HG03025 (cell line): ENCODE results near the gene TSR2.
A peak's percentile ranks its signal among the peaks of the same experiment; 100 is the strongest.

Experiments used
- ATAC-seq: cut with Tn5 transposase; IDR thresholded peaks from one replicate; pipeline ENCODE4 v1.9.1; 2021; ENCODE audit warnings: mild to moderate bottlenecking, moderate library complexity; ENCODE audit not compliant: unreplicated experiment, low FRiP score

The TSR2 gene

DNA sequence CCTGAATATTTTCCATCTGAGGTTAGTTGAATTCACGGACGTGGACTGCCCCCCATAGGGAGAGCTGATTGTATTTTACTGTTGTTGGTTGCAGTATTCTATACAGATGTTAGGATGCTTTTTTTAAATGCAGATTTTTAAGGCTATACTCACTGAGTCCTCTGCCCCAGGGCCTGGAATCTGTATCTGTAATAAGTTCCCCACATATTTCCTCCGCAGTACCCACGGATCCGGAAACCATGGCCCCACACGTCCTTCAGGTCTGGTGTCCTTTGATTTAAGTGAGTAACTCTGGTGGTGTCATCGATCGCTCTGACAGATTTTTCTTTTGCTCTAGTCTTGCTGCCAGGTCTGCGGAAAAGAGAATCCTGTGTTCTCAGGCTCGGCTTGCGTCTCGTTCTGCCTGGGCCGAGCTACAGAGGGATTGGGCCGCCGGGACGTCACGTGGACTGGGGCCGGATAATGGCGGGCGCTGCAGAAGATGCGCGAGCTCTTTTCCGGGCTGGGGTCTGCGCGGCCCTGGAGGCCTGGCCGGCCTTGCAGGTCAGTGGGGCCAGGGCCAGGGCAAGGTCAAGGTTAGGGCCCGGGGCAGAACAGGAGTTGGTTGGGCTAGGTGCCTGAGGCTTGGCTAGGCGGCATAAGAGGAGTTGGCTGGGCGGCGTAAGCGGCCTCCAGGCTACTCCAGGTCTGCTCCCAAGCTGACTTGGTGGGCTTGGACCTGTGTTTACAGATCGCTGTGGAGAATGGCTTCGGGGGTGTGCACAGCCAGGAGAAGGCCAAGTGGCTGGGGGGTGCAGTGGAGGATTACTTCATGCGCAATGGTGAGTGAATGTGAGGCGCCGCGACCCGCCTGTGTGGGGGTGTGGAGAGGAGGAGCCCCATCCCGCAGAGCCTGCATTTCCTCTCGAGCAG lies at the start of gene TSR2:
TSS of gene TSR2 (plus strand) at position 445 of the 912 bp plus-strand sequence. CDS start at position 463, 18 bp downstream.
- ATAC-seq = peak; percentile 96

- ATAC-seq = no peak
Observed at GRCh38 chrX:54397113-54397512, 43.1 kb upstream of the TSR2 start.

GRCh38 chrX:54407266-54407665 lies 32.9 kb upstream of the TSR2 start:
- no peak for ATAC-seq

DNA sequence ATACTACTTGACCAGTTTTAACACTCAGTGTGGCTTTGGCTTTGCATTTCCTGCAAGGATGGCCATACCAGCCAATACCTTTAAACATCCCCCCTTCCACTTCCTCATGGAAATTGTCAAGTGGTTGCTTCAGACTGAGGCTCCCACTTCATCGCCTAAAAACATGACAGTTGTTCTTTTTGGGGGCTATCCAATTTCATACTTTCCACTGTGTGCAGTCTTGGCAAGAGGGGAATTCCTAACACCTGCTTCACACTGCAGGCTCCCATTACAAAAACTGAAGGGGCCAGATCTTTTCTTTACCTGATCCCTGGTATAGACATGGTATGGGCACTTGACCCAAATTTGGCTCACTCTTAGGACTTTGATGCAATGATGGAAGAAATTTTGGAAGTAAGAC lies 28.5 kb upstream of the TSR2 start:
- no peak for ATAC-seq

DNA sequence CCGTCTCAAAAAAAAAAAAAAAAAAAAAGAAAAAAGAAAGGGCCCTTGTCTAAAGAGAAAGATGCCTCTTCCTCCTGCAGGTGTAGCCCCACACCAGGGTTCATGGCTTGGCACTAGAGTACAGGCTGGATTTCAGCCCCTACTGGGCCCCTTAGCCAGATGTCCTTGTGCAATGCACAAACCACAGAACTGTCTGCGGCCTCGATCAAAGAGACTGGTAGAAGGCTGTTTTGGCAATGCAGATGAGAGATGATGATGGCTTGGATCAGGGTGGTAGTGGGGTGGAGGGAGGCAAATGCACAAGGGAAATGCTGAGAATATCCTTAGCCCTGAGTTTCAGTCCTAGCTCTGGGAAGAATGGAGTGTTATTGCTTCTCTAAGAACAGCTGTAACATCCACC lies 26.5 kb upstream of the TSR2 start:
- no peak for ATAC-seq

DNA sequence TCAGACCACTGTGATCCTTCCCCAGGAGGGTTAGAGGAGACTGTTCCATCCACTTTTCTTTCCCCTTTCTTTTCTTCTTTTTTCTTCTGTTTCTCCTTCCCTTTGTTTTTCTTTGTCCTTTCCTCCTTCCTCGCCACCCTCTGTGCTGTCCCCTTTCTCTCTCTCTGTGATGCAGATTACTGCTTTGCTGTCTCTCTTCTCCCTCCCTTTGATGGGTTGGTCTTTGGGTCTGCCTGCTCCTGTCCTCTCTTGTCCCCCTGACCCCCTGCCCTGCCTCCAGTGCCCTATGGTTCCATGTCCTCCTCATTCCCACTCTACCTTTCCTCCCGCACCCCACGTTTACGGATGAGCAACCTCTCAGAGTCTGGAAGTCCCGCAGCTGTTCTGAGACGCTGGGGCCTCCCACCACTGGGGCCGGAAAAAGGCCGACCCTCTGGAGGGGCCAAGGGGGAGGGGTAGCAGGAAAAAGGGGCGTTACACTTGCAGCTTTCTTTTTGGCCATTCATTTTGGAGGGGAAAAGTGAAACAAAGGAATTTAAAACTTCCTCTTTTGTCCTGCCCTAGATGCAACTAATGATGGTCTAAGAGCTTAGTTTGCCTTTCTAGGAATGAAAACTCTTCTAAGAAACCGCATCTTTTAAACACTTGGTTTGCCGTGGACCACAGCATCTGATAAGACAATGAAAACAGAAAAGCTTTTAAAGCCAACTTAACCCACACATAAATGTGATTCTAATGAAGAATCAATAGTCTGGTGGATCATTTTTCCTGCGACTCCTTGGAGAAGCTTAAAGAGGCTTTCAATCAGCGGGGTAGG lies 24.5 kb upstream of the TSR2 start:
- ATAC-seq = no peak

DNA sequence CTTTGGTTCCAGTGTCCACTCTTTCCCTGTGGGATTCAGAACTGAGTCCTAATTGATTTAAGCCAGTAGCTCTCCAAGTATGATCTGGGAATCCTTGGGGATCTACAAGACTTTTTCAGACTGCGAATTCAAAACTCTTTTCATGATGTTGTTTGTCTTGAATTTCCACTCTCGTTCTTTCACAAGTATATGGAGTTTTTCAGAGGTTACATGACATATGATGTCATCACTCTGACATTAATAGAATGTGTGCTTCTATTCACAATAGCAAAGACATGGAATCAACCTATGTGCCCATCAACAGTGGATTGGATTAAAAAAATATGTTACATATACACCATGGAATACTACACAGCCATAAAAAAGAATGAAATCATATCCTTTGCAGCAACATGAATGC lies 23.2 kb upstream of the TSR2 start:
- ATAC-seq = no peak

GRCh38 chrX:54419559-54420302 lies 20.5 kb upstream of the TSR2 start:
- no peak for ATAC-seq

DNA sequence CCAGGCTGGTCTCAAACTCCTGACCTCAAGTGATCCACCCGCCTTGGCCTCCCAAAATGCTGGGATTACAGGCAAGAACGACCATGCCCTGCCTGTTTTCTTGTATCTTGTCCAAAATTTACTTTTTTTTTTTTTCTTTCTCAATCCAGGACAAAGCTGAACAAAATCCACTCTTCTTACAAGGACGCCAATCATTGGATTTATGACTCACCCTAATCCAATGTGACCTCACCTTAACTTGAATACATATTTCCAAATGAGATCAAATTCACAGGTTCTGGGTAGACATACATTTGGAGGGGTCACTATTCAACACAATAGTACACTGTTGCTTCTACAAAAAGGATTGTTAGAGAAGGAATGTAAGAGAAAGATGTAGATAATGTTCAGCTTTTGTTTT lies 18.0 kb upstream of the TSR2 start:
- no peak for ATAC-seq

DNA sequence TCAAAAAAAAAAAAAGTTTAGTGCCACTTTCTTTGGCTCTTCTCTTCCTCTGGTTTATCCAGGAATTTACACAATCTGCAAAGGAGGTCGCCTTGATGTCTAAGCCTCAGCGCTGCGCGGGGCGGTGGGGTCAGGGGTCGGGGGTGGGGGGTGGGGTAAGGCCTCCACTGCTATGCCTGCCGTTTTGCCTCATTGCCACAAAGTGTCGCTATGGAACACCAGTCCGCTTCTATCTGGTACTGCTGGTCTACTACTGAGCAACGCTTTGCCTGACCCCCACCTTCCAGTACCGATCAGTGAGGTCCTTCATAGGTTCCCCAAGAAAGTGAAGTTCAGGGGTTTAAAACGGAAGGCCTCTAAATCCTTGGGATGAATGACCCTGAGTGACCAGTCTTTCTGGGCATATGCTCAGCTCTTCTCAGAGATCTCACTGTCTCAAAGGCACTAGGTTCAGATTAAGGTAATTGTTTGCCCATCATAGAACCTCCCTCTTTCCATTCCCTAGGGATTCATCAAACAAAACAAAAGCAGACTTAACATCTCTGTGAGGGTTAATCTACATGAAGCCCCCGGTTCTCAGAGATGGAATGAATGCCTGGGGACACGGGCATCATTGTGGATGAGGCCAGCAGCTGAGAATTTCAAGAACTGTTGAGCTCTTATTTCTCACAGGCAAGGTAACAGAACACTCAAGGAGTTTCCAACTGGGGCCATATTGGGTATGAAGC lies 16.9 kb upstream of the TSR2 start:
- ATAC-seq = no peak

- no peak for ATAC-seq
Observed at GRCh38 chrX:54427837-54428424, 12.3 kb upstream of the TSR2 start.

DNA sequence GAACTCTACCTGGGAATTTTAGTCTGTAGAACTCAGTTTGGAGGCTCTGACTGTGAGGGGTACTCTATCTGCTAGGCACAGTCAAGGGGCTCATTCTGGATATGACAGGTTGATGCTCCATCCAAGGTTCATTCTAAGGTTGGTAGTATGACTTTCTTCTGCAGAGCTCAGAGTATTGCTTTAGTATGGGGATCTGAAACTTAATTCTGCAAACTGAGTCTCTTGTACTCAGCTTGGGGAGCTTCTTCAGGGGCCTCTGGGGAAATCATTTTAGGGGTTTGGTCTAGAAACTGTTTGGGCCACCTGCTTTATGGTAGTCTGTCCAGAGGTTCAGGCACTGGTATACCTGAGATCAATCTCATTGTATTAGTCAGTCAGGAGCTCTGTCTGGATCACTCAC lies 9.7 kb upstream of the TSR2 start:
- ATAC-seq = no peak

- ATAC-seq = no peak
Observed at GRCh38 chrX:54435121-54435520, 5.1 kb upstream of the TSR2 start.

- no peak for ATAC-seq
Observed at GRCh38 chrX:54442790-54443189, 2.6 kb downstream of the TSR2 start.

DNA sequence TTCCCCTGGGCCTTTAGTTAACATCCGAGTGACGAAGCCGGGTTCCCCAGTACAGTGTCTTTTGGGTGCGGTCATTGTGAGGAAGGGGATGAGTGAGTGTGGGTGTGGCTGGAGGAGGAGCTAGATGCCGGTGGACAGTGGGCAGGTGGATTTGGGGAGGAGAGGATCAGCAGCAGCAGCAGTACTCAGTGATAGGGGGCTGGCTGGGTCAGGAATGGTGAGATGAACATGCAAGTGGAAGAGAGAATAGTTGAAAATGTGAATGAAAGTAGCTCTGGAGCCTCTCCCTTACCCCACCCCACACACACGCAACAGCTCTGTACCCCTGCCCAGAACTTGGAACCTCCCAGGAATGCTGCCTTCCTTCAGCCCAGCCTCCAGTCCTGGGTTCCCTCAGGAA lies 4.5 kb downstream of the TSR2 start:
- no peak for ATAC-seq

GRCh38 chrX:54446084-54446483 lies 5.9 kb downstream of the TSR2 start:
- ATAC-seq = no peak

- no peak for ATAC-seq
Observed at GRCh38 chrX:54447461-54447860, 7.3 kb downstream of the TSR2 start.

- no peak for ATAC-seq
Observed at GRCh38 chrX:54449929-54450328, 9.7 kb downstream of the TSR2 start.

DNA sequence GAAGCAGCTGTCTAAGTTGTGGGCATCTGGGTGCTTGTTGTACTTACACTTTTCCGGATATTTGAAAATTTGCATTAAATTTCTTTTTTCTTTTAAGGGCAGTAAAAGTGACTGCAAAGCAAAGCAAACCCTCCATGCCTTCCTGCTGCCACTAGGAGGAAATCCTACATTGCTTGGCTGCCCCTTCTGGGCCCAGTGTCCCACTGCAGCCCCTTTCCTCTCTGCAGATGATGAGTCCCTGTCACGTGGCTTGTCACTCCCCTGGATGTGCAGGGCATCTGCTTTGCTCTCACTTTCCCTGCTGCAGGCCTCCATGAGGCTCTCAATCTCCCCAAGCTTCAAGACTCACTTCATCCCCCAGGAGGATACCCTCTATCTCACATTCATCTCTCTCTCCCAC lies 12.7 kb downstream of the TSR2 start:
- no peak for ATAC-seq
